HepG2 (cell line): ENCODE results near the gene MSMO1. TPM values are rescaled to one million over a fixed set of nuclear protein-coding genes. Genes with fewer than 3 reads are reported as not detected.

ENCODE experiments used
- AKAP8 ChIP-seq: sonication (generic); formaldehyde crosslinking; IDR thresholded peaks from 2 replicates; pipeline ENCODE4 v1.5.1; 2020; ENCODE audit warnings: mild to moderate bottlenecking, missing genetic modification reagents
- BHLHE40 ChIP-seq: IDR thresholded peaks from 2 replicates; pipeline ENCODE4 v1.6.1; 2011; ENCODE audit warnings: low read length, improper control_type of control experiment
- CENPBD1 ChIP-seq: sonication (generic); formaldehyde crosslinking; IDR thresholded peaks from 2 replicates; pipeline ENCODE4 v1.8.0; 2022; ENCODE audit warnings: missing genetic modification reagents, low read depth, mild to moderate bottlenecking, borderline replicate concordance
- CREB1 ChIP-seq, 2 experiments: fragments of 450-650 bp in 1 of 2; IDR thresholded peaks; 2 replicates each; pipeline ENCODE4 v1.6.1; 2016 to 2017; ENCODE audit warnings: control low read depth in 1 of 2, mild to moderate bottlenecking in 1 of 2, missing compliant biosample characterization in 1 of 2, missing genetic modification characterization in 1 of 2
- FOXK2 ChIP-seq: fragments of 450-650 bp; IDR thresholded peaks from 2 replicates; pipeline ENCODE4 v1.6.1; 2016
- FOXP1 ChIP-seq, 2 experiments: fragments of 450-650 bp in 1 of 2; IDR thresholded peaks; 2 replicates each; pipeline ENCODE4 v1.6.1; 2017 to 2018; ENCODE audit warnings: antibody characterized with exemption in 1 of 2
- HMGA1 ChIP-seq: sonication (generic); formaldehyde crosslinking; conservative IDR thresholded peaks from 2 replicates; pipeline ENCODE4 v1.4.0; 2020; ENCODE audit warnings: missing genetic modification reagents
- KDM5A ChIP-seq: fragments of 200-600 bp; sonication (generic); IDR thresholded peaks from 2 replicates; pipeline ENCODE4 v1.7.0; 2018; ENCODE audit warnings: antibody characterized with exemption, mild to moderate bottlenecking, low read length, borderline replicate concordance
- MIER3 ChIP-seq: IDR thresholded peaks from 2 replicates; pipeline ENCODE4 v1.6.1; 2016; ENCODE audit warnings: missing compliant biosample characterization, borderline replicate concordance
- NFIB ChIP-seq: sonication (generic); formaldehyde crosslinking; IDR thresholded peaks from 2 replicates; pipeline ENCODE4 v1.9.0; 2021; ENCODE audit warnings: missing genetic modification reagents, mild to moderate bottlenecking, borderline replicate concordance
- NFYB ChIP-seq: sonication (generic); formaldehyde crosslinking; IDR thresholded peaks from 2 replicates; pipeline ENCODE4 v1.4.0; 2020; ENCODE audit warnings: missing genetic modification reagents
- NRL ChIP-seq: sonication (generic); formaldehyde crosslinking; IDR thresholded peaks from 2 replicates; pipeline ENCODE4 v1.5.0; 2020; ENCODE audit warnings: missing genetic modification reagents, mild to moderate bottlenecking, moderate library complexity, borderline replicate concordance
- PATZ1 ChIP-seq: sonication (generic); formaldehyde crosslinking; IDR thresholded peaks from 2 replicates; pipeline ENCODE4 v1.4.0; 2020; ENCODE audit warnings: missing genetic modification reagents
- PHF21A ChIP-seq: sonication (generic); formaldehyde crosslinking; IDR thresholded peaks from 2 replicates; pipeline ENCODE4 v1.5.0; 2020; ENCODE audit warnings: mild to moderate bottlenecking, missing genetic modification reagents
- RARA ChIP-seq: IDR thresholded peaks from 2 replicates; pipeline ENCODE4 v1.6.1; 2016; ENCODE audit warnings: missing genetic modification reagents, missing compliant biosample characterization
- SMYD3 ChIP-seq: sonication (generic); formaldehyde crosslinking; IDR thresholded peaks from 2 replicates; pipeline ENCODE4 v1.8.1; 2023; ENCODE audit warnings: mild to moderate bottlenecking, missing genetic modification reagents
- TCF7 ChIP-seq: sonication (generic); IDR thresholded peaks from 2 replicates; pipeline ENCODE4 v1.6.1; 2016; ENCODE audit warnings: antibody characterized with exemption, low read depth
- ZNF546 ChIP-seq: sonication (generic); formaldehyde crosslinking; conservative IDR thresholded peaks from 2 replicates; pipeline ENCODE4 v1.8.1; 2023; ENCODE audit warnings: mild to moderate bottlenecking, missing genetic modification reagents
- ZNF550 ChIP-seq: sonication (generic); formaldehyde crosslinking; IDR thresholded peaks from 2 replicates; pipeline ENCODE4 v1.4.0; 2020; ENCODE audit warnings: mild to moderate bottlenecking, missing genetic modification reagents, borderline replicate concordance
- ZNF724P ChIP-seq: sonication (generic); formaldehyde crosslinking; IDR thresholded peaks from 2 replicates; pipeline ENCODE4 v1.8.0; 2022; ENCODE audit warnings: missing genetic modification reagents, borderline replicate concordance
- ZSCAN21 ChIP-seq: sonication (generic); formaldehyde crosslinking; IDR thresholded peaks from 2 replicates; pipeline ENCODE4 v1.8.0; 2022; ENCODE audit warnings: mild to moderate bottlenecking, missing genetic modification reagents, moderate library complexity, borderline replicate concordance
- ZSCAN9 ChIP-seq: IDR thresholded peaks from 2 replicates; pipeline ENCODE4 v1.6.1; 2016; ENCODE audit warnings: borderline replicate concordance
- polyA plus RNA-seq, 8 experiments: library from polyadenylated mRNA; depleted of rRNA in 3 of 8; stranded (reverse) in 7 of 8; unstranded in 1 of 8; fragments of >200 nt; fragmentation: Illumina TruSeq in 4 of 8; extraction: Trizol in 4 of 8; gene quantifications; 2 replicates each; pipeline versions ENCODE4 v1.2.1 to v1.2.3, GENCODE V29; 2011 to 2016; ENCODE audit warnings: low read depth in 4 of 8, missing spikeins in 1 of 8, mixed read lengths in 1 of 8; ENCODE audit not compliant: insufficient read depth in 1 of 8
- total RNA-seq, 5 experiments: library from RNA; depleted of rRNA; stranded (reverse); fragments of >200 nt; fragmentation: Illumina TruSeq; extraction: Trizol; gene quantifications; 2 replicates each; pipeline ENCODE4 v1.2.3, GENCODE V29; 2016; ENCODE audit warnings: low read depth in 1 of 5
- TF ChIP-seq, protein P1 (sequence below): sonication (generic); formaldehyde crosslinking; IDR thresholded peaks from 2 replicates; pipeline ENCODE4 v1.5.0; 2020; ENCODE audit warnings: missing genetic modification reagents
- TF ChIP-seq, protein P2 (sequence below): IDR thresholded peaks from 2 replicates; pipeline ENCODE4 v1.6.1; 2012; ENCODE audit warnings: inconsistent platforms
- TF ChIP-seq, protein P3 (sequence below): sonication (generic); formaldehyde crosslinking; IDR thresholded peaks from 2 replicates; pipeline ENCODE4 v1.9.0; 2021; ENCODE audit warnings: missing genetic modification reagents, borderline replicate concordance

Gene MSMO1
- total and polyA plus RNA-seq, 2 of the 13 experiments (the other 11 are each of a cell fraction or from before 2014, with no cell fraction given): 98.1 to 216 TPM

DNA sequence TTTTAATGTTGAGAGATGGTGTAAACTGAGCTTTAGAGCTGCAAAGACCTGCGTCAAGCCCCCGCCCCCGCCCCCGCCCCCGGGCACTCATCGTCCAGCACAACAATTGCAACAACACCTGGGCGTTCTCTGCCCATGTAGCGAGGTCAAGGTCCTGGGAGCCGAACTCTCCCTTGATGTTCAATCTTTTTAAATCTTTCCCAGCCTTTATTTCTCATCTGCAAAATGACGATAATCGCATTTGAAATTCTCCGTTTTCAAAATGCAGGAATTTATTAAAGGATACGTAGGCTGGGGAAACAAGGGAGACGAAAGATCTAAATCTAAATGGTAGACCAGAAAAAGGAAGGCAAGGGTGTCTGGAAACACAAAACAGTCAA, 648 bp upstream of the MSMO1 start (continued):
- TF ChIP-seq, protein P1, sequence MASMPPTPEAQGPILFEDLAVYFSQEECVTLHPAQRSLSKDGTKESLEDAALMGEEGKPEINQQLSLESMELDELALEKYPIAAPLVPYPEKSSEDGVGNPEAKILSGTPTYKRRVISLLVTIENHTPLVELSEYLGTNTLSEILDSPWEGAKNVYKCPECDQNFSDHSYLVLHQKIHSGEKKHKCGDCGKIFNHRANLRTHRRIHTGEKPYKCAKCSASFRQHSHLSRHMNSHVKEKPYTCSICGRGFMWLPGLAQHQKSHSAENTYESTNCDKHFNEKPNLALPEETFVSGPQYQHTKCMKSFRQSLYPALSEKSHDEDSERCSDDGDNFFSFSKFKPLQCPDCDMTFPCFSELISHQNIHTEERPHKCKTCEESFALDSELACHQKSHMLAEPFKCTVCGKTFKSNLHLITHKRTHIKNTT (CRISPR knock-in tag): no peak
- TF ChIP-seq, protein P2, sequence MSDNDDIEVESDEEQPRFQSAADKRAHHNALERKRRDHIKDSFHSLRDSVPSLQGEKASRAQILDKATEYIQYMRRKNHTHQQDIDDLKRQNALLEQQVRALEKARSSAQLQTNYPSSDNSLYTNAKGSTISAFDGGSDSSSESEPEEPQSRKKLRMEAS: 0 out of 2 replicates have a peak, but pooled peaks have one; percentile 2
- TF ChIP-seq CREB1 (IDR thresholded peaks at IDR 0.05) (no peak), CREB1 (CRISPR knock-in tag; IDR thresholded peaks at IDR 0.05) (no peak), CENPBD1 (no peak), PATZ1 (peak; percentile 27; the same call in 1 of the 2 replicates), AKAP8 (CRISPR knock-in tag) (no peak), FOXP1 (IDR thresholded peaks at IDR 0.05) (no peak; the same call in 1 of the 2 replicates), FOXP1 (CRISPR knock-in tag; IDR thresholded peaks at IDR 0.05) (peak; percentile 59; the same call in 1 of the 2 replicates), ZSCAN21 (no peak), HMGA1 (CRISPR knock-in tag) (no peak), SMYD3 (0 out of 2 replicates have a peak, but pooled peaks have one; percentile 2), NFYB (no peak), FOXK2 (no peak), ZSCAN9 (peak; percentile 9; the same call in 1 of the 2 replicates), NRL (CRISPR knock-in tag) (no peak), ZNF550 (CRISPR knock-in tag) (no peak), BHLHE40 (no peak), MIER3 (CRISPR knock-in tag) (no peak), TCF7 (0 out of 2 replicates have a peak, but pooled peaks have one; percentile 16), NFIB (CRISPR knock-in tag) (no peak), ZNF546 (0 out of 2 replicates have a peak, but pooled peaks have one; percentile 17), RARA (CRISPR knock-in tag) (peak; percentile 33; the same call in 1 of the 2 replicates), PHF21A (CRISPR knock-in tag) (no peak), ZNF724P (no peak), KDM5A (peak; percentile 59; the same call in 1 of the 2 replicates)
- TF ChIP-seq, protein P3, sequence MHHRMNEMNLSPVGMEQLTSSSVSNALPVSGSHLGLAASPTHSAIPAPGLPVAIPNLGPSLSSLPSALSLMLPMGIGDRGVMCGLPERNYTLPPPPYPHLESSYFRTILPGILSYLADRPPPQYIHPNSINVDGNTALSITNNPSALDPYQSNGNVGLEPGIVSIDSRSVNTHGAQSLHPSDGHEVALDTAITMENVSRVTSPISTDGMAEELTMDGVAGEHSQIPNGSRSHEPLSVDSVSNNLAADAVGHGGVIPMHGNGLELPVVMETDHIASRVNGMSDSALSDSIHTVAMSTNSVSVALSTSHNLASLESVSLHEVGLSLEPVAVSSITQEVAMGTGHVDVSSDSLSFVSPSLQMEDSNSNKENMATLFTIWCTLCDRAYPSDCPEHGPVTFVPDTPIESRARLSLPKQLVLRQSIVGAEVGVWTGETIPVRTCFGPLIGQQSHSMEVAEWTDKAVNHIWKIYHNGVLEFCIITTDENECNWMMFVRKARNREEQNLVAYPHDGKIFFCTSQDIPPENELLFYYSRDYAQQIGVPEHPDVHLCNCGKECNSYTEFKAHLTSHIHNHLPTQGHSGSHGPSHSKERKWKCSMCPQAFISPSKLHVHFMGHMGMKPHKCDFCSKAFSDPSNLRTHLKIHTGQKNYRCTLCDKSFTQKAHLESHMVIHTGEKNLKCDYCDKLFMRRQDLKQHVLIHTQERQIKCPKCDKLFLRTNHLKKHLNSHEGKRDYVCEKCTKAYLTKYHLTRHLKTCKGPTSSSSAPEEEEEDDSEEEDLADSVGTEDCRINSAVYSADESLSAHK (CRISPR knock-in tag): no peak
